Activated CD4-positive, alpha-beta memory T cell treated with anti-CD3 and anti-CD28 coated beads for 36 hours (primary cell): Measurements from ENCODE around the gene AP3D1. TPM values are rescaled to one million over a fixed set of nuclear protein-coding genes. Genes with fewer than 3 reads are reported as not detected.
"Not testable (repeated sequence)": the region's sequence is repeated elsewhere in the genome, so short reads cannot be mapped to it uniquely, and the experiment has no call there.

Source experiments
- CTCF ChIA-PET: fragments of 350-600 bp; sonication (Branson Sonifier 250); formaldehyde crosslinking; loops from one replicate; lab custom pipeline; 2021; ENCODE audit warnings: antibody characterized with exemption, inconsistent platforms; lab: Charles Lee
- POLR2A ChIA-PET: fragments of 350-600 bp; sonication (Branson Sonifier 250); formaldehyde crosslinking; loops from one replicate; lab custom pipeline; 2021; ENCODE audit warnings: antibody characterized with exemption; lab: Charles Lee
- DNase-seq: peaks from one replicate; pipeline ENCODE4 v3.0.0-alpha.2; 2020
- H3K27ac Mint-ChIP-seq: one replicate; pipeline ENCODE4 v1.8.0; 2021; ENCODE audit warnings: mixed read lengths
- H3K27me3 Mint-ChIP-seq: one replicate; pipeline ENCODE4 v1.8.0; 2021; ENCODE audit warnings: mixed read lengths
- H3K36me3 Mint-ChIP-seq: one replicate; pipeline ENCODE4 v1.8.0; 2021; ENCODE audit warnings: mixed read lengths
- H3K4me1 Mint-ChIP-seq: one replicate; pipeline ENCODE4 v1.8.0; 2021; ENCODE audit warnings: low read depth, mixed read lengths
- H3K4me3 Mint-ChIP-seq: one replicate; pipeline ENCODE4 v1.8.0; 2021; ENCODE audit warnings: mild to moderate bottlenecking, mixed read lengths
- H3K9me3 Mint-ChIP-seq: one replicate; pipeline ENCODE4 v1.8.0; 2021; ENCODE audit warnings: mixed read lengths
- intact Hi-C: fragments of 100-400 bp; cut with micrococcal nuclease; formaldehyde crosslinking; loops from one replicate; pipeline ENCODE4 v1.15.1; 2023
- total RNA-seq, 2 experiments: library from RNA; stranded (reverse); gene quantifications; one replicate each; pipeline ENCODE4 v1.2.3, GENCODE V29; 2021

AP3D1 gene
- total RNA-seq, 2 experiments from 2014 or later: 84.6 to 89.1 TPM

DNA sequence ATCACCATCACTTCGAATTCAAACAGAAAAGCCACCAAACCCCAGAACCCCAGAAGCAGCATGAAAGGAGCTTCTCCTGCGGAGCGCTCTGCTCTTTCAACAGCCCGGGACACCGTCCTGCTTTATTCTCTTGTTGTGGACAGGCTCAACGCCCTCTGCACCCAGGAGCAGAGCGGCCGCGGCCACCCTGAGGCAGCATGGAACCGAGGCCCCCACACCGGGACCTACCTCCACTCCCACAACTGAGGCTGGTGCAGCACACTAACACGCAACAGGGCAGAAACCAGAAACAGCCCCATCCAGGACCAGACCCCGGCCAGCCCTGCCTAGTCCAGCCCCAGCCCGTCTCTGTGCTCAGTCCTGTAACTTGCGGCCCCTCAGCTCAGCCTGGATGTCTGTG is 7.2 kb downstream of the AP3D1 start:
- intact Hi-C loops: no loop called here
- no peak for DNase-seq
- ChIA-PET POLR2A (no interaction called here), CTCF (interaction anchor here (0.7 kb wide), 1 partner anchor 248 kb away, joined by 3 read pairs; no protein-coding TSS in a partner anchor)
- peaks cover 40% of the 10 kb centered on the region for H3K4me1 Mint-ChIP-seq
- no peak overlapping the region for H3K27ac Mint-ChIP-seq
- no peak overlapping the region for H3K4me3 Mint-ChIP-seq
- peaks cover 6% of the 10 kb centered on the region for H3K36me3 Mint-ChIP-seq
- no peaks in the 10 kb centered on the region for H3K27me3 Mint-ChIP-seq
- no peaks in the 10 kb centered on the region for H3K9me3 Mint-ChIP-seq

DNA sequence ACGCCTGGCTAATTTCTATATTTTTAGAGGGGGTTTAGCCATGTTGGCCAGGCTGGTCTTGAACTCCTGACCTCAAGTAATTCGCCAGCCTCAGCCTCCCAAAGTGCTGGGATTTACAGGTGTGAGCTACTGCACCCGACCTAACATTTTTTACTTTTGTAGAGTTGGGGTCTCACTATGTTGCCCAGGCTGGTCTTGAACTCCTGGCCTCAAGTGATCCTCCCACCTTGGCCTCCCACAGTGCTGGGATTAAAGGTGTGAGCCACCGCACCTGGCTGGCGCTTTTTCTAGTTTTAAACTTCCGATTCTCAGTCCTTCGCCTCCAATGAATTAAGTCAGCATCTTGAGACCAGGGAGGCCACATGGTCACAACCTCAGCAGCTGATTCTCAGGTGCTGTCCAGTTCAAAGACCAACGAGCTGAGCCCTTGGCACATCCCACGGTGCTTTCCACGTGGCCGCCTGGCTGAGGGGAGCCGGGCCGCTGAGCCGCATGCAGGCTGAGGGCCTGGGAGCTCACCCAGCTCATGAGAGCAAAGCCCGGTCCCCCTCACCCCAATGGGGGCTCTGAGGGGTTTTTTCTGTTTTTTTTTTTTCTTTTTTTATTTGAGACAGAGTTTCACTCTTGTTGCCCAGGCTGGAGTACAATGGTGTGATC is 9.1 kb downstream of the AP3D1 start:
- no peak overlapping the region for H3K4me3 Mint-ChIP-seq
- CTCF ChIA-PET: no interaction called here
- H3K36me3 Mint-ChIP-seq: peaks cover 3% of the 10 kb centered on the region
- H3K27ac Mint-ChIP-seq: no peak overlapping the region
- H3K27me3 Mint-ChIP-seq: no peaks in the 10 kb centered on the region
- POLR2A ChIA-PET: interaction anchor here (0.7 kb wide), 1 partner anchor 196 kb away, joined by 3 read pairs; no protein-coding TSS in a partner anchor
- DNase-seq: no peak
- no peaks in the 10 kb centered on the region for H3K9me3 Mint-ChIP-seq
- intact Hi-C loops: no loop called here
- peaks cover 23% of the 10 kb centered on the region for H3K4me1 Mint-ChIP-seq

GRCh38 chr19:2140138-2140569 is 11.2 kb downstream of the AP3D1 start:
- Mint-ChIP-seq H3K27ac (no peak overlapping the region), H3K27me3 (no peaks in the 10 kb centered on the region)

DNA sequence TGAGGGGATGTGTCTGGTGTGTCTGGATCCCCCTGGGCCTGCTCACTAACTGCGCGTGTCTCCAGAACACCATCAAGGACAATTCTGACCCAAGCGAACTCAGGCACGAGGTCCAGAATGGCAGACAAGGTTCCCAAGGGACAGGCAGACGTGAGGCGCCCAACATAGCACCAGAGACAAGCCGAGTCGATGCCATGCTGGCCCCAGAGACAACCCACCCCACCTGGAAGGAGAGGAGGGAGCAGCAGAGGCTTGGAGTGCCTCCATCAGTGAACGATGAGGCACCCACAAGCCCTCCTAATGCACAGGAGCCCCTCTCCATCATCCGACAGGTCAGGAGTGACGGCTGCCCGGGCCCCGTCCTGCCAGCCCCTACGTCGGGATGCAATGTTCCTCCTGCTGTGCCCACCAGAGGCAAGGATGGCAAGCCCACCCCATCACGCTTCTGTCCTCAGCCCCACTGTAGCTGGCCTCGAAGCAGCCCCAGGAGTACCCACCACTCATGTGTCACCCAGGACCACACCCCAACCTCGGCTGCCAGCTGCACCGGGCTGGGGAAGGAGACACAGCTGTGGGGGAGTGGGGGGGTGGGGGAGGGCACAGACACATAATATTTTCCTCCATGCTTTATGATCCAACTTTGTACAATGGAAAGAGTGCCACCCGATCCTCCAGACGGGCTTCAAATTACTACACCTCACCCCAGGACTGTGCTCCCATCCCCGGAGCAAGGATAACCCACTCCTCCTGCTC is 11.8 kb downstream of the AP3D1 start:
- no peak for DNase-seq
- Mint-ChIP-seq H3K9me3 (no peaks in the 10 kb centered on the region), H3K4me3 (no peak overlapping the region), H3K27me3 (no peaks in the 10 kb centered on the region), H3K4me1 (peaks cover 7% of the 10 kb centered on the region), H3K36me3 (peaks cover 1% of the 10 kb centered on the region), H3K27ac (no peak overlapping the region)
- CTCF ChIA-PET: no interaction called here
- intact Hi-C loops: no loop called here
- POLR2A ChIA-PET: no interaction called here

More at GRCh38 chr19:2140138-2140569, 11.2 kb downstream of the AP3D1 start:
- H3K9me3 Mint-ChIP-seq: no peaks in the 10 kb centered on the region
- ChIA-PET CTCF (no interaction called here), POLR2A (no interaction called here)
- intact Hi-C loops: no loop called here
- no peak overlapping the region for H3K4me3 Mint-ChIP-seq
- peaks cover 1% of the 10 kb centered on the region for H3K36me3 Mint-ChIP-seq
- H3K4me1 Mint-ChIP-seq: peaks cover 10% of the 10 kb centered on the region
- DNase-seq: no peak

DNA sequence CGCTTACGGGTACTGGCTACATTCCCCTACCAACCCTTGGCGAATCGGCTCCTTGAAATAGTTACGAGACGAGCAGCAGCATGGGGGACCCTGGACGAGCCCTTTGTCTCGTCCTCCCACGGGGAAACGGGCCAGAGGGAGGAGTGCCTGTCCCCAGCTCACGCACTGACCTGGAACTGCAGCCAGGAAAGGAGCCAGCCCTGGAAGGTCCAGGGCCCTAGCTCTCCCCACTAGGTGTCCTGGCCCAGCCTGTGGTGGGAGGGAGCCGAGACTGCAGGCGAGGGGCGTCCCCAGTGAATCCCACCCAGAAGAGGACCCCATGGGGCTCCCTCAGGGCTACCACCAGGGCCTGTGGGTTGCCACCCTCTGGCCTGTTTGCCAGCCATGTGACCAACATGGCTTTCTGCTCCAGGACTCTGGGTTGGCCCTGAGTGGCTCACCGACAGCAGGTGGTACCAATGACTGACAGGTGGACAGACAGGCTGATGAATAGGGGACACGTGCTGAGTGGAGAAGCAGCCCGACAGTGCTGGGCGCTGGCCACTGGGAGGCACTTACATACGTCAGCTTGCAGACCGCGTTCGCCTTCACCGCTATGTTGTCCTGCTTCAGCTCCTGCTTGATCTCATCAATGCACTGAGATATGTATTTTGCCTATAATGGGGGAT is 13.2 kb downstream of the AP3D1 start:
- Mint-ChIP-seq H3K9me3 (no peaks in the 10 kb centered on the region), H3K4me1 (peaks cover 4% of the 10 kb centered on the region), H3K27ac (no peak overlapping the region), H3K27me3 (no peaks in the 10 kb centered on the region), H3K36me3 (peaks cover 1% of the 10 kb centered on the region), H3K4me3 (no peak overlapping the region)
- intact Hi-C loops: no loop called here
- POLR2A ChIA-PET: no interaction called here
- CTCF ChIA-PET: interaction anchor here (0.6 kb wide), 1 partner anchor 14 kb away, joined by 3 read pairs; no protein-coding TSS in a partner anchor
- DNase-seq: no peak

DNA sequence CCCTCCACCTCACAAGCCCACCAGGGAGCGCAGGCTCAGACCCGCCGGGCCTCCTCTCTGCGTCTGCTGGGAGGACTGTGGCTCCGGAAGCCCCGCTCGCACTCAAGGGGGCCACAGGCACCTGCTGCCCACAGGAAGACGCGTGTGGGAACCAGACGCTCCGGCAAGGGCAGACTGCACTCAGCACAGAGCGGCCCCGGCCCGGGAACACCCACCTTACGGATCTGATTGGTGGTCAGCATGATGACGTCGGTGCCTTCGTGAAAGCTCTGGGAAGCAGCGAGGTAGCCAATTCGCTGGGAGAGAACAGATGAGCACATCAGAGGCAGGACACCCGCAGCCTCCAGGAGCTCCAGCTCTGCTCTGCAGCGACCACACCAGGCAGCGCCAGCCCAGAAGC is 14.6 kb downstream of the AP3D1 start:
- intact Hi-C loops: no loop called here
- peaks cover 2% of the 10 kb centered on the region for H3K4me1 Mint-ChIP-seq
- no peak overlapping the region for H3K27ac Mint-ChIP-seq
- ChIA-PET POLR2A (no interaction called here), CTCF (no interaction called here)
- H3K4me3 Mint-ChIP-seq: no peak overlapping the region
- peaks cover 6% of the 10 kb centered on the region for H3K36me3 Mint-ChIP-seq
- H3K27me3 Mint-ChIP-seq: no peaks in the 10 kb centered on the region
- H3K9me3 Mint-ChIP-seq: no peaks in the 10 kb centered on the region
- DNase-seq: no peak

- intact Hi-C loops: no loop called here
- no peak overlapping the region for H3K27ac Mint-ChIP-seq
- POLR2A ChIA-PET: no interaction called here
- H3K4me3 Mint-ChIP-seq: no peak overlapping the region
- DNase-seq: no peak
- H3K27me3 Mint-ChIP-seq: no peaks in the 10 kb centered on the region
- H3K9me3 Mint-ChIP-seq: no peaks in the 10 kb centered on the region
- no peaks in the 10 kb centered on the region for H3K4me1 Mint-ChIP-seq
- peaks cover 5% of the 10 kb centered on the region for H3K36me3 Mint-ChIP-seq
- CTCF ChIA-PET: no interaction called here
Observed at GRCh38 chr19:2135474-2136402, 15.6 kb downstream of the AP3D1 start.

- CTCF ChIA-PET: interaction anchor here (0.7 to 1.0 kb wide), 2 partner anchors 23 to 28 kb away, joined by 3 read pairs; no protein-coding TSS in a partner anchor
- no peak overlapping the region for H3K27ac Mint-ChIP-seq
Observed at GRCh38 chr19:2132731-2133490, 18.5 kb downstream of the AP3D1 start.

DNA sequence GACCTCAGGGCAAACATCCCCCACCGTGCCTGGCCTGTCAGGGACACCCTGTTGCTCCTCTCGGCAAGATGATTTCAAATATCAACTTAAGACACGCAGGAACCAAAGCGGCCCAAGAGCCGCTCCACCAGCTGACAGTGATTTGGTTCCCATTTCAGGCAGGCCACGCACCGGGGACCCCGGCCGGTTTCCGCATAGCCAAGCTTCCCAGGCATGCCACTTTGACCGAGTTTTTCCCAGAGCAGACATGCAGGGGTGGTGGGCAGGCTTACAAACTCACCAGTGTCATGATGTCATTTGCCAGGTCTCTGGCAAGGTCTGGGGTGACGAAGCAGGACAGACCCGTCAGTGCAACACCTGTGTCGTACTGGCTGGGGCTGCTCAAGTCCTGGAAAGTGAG is 19.2 kb downstream of the AP3D1 start:
- DNase-seq: no peak
- Mint-ChIP-seq H3K36me3 (peaks cover 7% of the 10 kb centered on the region), H3K27me3 (no peaks in the 10 kb centered on the region), H3K4me1 (no peaks in the 10 kb centered on the region), H3K9me3 (no peaks in the 10 kb centered on the region), H3K4me3 (no peak overlapping the region), H3K27ac (no peak overlapping the region)
- intact Hi-C loops: no loop called here
- ChIA-PET POLR2A (no interaction called here), CTCF (interaction anchor here (0.7 kb wide), 1 partner anchor 27 kb away, joined by 3 read pairs; no protein-coding TSS in a partner anchor)

More at GRCh38 chr19:2132731-2133490, 18.5 kb downstream of the AP3D1 start:
- DNase-seq: no peak
- H3K4me1 Mint-ChIP-seq: no peaks in the 10 kb centered on the region
- no peaks in the 10 kb centered on the region for H3K9me3 Mint-ChIP-seq
- peaks cover 7% of the 10 kb centered on the region for H3K36me3 Mint-ChIP-seq
- H3K27me3 Mint-ChIP-seq: no peaks in the 10 kb centered on the region
- no peak overlapping the region for H3K4me3 Mint-ChIP-seq
- intact Hi-C loops: no loop called here
- POLR2A ChIA-PET: no interaction called here

GRCh38 chr19:2131012-2131975 is 20.1 kb downstream of the AP3D1 start:
- CTCF ChIA-PET, DNase-seq, H3K27ac Mint-ChIP-seq, POLR2A ChIA-PET, intact Hi-C loops, H3K4me3 Mint-ChIP-seq, H3K36me3 Mint-ChIP-seq, H3K4me1 Mint-ChIP-seq, H3K9me3 Mint-ChIP-seq, H3K27me3 Mint-ChIP-seq: not testable (repeated sequence)
